ENCODE results near the gene TMPRSS3. TPM values are rescaled to one million over a fixed set of nuclear protein-coding genes. Genes with fewer than 3 reads are reported as not detected.

Gene TMPRSS3
- total RNA-seq, 1 donor from 2014 or later, result 1.7 TPM

- DNase-seq (ENCODE audit: low spot score), result no peak
Measured at GRCh38 chr21:42373908-42374455, 21.9 kb downstream of the TMPRSS3 start.

DNA sequence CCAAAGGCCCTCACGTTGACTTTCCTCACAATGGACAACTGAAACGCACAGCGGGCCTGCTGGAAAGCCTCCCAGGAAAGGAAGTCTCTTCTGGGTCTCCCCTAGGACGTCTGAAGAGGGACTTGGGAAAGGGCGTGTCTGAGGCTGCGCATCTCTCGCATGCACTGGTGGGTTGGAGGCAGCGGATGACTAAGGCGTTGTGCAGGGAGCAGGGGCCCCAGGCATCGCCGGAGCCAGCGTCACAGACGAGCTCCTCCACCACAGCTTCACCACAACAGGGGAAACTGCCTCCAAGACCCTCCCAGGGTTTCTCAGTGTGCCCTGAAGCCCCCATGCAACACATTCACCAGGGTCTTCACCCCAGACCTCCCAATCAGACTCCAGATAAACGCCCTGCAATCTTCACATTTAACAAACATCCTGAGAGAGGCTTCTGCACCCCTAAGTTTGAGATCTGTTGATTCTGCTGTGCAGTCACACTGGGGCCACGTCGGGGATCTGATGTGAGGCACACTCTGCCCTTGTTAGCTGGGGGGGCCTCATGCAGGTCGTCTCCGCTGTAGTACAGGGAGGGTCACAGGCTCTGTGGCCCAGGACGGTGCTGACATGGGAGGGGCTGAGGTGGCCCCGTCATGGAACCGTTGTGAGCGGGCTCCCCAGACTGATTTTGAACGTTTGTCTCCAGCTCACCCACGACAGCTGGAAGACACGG lies 22.5 kb downstream of the TMPRSS3 start:
- DNase-seq (ENCODE audit: low spot score), result no peak

- DNase-seq (ENCODE audit: low spot score), result no peak
Measured at GRCh38 chr21:42370894-42371654, 24.8 kb downstream of the TMPRSS3 start.

GRCh38 chr21:42369821-42370220 lies 26.0 kb downstream of the TMPRSS3 start:
- DNase-seq (ENCODE audit: low spot score), result no peak

DNA sequence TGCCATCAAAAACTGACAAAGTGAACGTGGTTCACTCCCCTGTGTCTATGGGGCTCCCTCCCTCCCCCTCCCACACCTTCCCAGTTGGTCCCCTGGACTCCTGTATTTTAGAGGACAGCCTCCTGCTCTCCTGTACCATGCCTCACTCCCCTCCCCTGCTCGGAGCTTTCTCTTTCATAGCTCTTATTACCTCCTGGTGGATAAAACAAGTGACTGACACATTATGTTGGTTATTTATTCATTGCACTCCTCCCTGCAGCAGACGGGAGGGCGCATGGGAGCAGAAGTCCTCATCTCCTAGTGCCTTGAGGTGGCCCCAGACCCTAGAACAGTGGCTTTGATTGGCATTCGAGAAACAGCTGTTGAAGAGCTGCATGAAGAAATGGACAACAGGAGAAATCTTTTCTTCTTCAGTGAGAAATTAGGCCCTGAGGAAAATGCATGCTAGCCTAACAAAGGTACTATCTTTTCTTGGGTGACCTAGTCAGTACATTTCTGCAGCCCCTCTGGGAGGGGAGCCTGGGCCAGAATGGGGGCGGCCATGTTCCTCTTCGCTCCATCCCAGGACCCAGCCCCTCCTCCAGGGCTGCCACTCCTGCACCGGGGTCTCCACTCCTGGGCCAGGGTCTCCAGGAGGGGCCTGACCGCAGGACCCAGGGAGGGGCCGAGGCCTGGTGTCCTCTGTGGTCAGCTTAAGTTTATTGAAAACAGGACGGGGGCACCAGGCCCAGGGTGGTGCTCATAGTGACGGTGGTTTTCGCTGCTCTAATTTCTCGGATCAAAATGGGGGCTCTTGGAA lies 28.3 kb downstream of the TMPRSS3 start:
- DNase-seq (ENCODE audit: low spot score), result no peak

- DNase-seq (ENCODE audit: low spot score), result no peak
Measured at GRCh38 chr21:42366292-42367010, 29.4 kb downstream of the TMPRSS3 start, which contains the start of gene TFF1. TSS of gene TFF1 (minus strand) at chr21:42366535. CDS start at chr21:42366495, 40 bp downstream.

GRCh38 chr21:42365770-42366169 lies 30.1 kb downstream of the TMPRSS3 start:
- no peak for DNase-seq (ENCODE audit: low spot score)

- no peak for DNase-seq (ENCODE audit: low spot score)
Measured at GRCh38 chr21:42364304-42364865, 31.5 kb downstream of the TMPRSS3 start.

DNA sequence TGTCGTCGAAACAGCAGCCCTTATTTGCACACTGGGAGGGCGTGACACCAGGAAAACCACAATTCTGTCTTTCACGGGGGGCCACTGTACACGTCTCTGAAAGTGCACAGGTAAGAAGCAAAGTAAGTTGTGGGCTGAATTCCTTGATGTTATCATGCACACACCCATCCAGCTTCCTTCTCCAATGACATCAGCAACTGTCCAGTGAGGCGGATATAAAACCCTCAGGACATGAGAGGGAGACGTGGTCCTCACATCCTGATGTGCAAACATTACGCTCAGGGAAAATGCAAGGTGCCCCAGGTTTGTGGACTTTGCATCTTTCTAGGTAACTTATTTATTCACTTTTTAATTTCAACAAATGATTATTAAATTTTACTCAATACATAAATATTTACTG lies 32.5 kb downstream of the TMPRSS3 start:
- DNase-seq (ENCODE audit: low spot score), result no peak

- no peak for DNase-seq (ENCODE audit: low spot score)
Measured at GRCh38 chr21:42362700-42363099, 33.2 kb downstream of the TMPRSS3 start.

DNA sequence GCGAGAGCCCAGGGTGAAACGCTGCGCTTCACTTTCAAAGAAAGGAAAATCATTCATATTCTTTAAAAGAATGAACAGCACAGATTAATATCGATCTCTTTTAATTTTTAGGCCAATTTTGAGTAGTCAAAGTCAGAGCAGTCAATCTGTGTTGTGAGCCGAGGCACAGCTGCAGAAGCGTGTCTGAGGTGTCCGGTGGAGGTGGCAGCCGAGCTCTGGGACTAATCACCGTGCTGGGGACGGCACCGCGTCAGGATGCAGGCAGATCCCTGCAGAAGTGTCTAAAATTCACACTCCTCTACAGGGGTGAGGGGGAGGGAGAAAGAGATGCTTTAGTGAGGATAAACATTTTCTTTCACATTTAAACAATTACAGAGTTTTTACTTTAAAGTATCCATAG lies 33.7 kb downstream of the TMPRSS3 start:
- DNase-seq (ENCODE audit: low spot score), result no peak

DNA sequence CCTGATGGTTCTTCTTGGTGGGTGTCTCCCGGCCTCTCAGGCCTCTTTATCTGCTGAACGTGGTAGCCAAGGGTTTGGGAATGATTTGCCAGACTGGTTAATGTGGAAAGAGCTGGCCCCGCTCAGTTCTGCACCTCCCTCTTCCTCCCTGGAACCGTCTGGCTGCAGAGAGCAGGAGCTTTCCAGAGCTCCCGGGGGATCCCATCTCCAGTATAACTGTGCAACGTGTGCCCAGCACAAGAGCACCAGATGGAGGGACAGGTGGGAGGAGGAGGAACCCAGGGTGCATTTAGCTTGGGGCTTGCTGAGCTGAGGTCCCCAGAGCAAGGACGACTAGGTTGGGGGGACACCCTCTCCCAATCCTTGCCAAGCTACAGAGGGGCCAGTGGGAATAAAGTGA lies 34.6 kb downstream of the TMPRSS3 start:
- no peak for DNase-seq (ENCODE audit: low spot score)

- DNase-seq (ENCODE audit: low spot score), result no peak
Measured at GRCh38 chr21:42360317-42360716, 35.5 kb downstream of the TMPRSS3 start.

GRCh38 chr21:42358937-42359336 lies 36.9 kb downstream of the TMPRSS3 start:
- DNase-seq (ENCODE audit: low spot score), result no peak

DNA sequence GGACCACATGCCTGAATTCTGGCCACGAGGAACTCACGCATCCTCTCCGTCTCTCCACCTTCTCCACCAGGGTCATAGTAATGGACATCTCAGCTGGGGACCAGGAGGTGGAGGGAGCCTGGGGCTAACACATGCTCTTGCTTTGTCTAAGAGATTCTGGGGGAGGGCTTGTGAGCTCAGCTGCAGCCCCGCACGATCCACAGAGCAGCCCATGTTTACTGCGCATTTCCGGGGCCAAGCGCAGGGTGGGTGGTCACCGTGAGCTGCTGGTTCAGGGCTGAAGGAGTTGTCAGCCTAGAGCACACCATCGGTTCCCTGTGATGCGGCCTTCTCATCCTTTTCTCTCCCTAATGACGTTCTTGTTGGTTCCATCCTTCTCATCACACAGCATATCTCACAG lies 37.6 kb downstream of the TMPRSS3 start:
- no peak for DNase-seq (ENCODE audit: low spot score)

DNA sequence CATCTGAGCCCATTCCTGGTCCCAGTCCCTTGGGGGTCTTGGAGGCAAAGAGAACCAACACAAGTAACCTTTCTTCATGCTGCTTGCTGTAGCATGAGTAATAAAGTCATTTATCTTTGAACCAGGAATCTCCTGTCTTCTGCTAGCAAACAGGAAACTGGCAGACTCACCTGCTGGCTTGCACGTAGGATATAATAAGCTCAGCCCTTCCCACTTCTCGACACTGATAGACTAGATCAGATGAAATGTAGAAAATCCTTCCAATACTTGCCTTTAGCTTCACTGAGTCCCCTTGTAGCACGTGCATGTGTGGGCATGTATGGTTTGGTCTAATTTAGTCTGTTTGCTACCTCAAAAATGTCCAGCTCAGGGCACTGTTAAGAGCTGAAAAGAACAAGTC lies 38.5 kb downstream of the TMPRSS3 start:
- no peak for DNase-seq (ENCODE audit: low spot score)

GRCh38 chr21:42356650-42357049 lies 39.2 kb downstream of the TMPRSS3 start:
- DNase-seq (ENCODE audit: low spot score), result no peak

GRCh38 chr21:42356046-42356445 lies 39.8 kb downstream of the TMPRSS3 start:
- DNase-seq (ENCODE audit: low spot score), result no peak

DNA sequence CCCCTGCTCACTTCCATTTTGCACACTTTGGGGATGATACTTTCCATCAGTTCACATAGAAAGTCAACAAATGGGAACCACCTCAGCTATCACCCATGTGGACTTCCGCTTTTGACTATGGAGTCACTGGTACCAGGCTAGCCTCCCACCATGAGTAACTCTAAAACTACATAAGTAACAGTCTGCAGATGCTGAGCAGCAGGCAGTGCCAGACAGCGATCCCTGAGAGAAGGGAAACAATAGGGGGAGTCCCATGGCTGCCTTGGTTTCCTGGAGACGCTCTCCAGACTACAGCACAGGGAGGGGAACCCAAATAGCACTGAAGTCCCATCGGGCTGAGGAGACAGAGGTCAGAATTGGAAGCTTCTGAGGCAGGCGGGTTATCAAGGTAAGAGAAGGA lies 42.2 kb downstream of the TMPRSS3 start:
- DNase-seq (ENCODE audit: low spot score), result no peak

DNA sequence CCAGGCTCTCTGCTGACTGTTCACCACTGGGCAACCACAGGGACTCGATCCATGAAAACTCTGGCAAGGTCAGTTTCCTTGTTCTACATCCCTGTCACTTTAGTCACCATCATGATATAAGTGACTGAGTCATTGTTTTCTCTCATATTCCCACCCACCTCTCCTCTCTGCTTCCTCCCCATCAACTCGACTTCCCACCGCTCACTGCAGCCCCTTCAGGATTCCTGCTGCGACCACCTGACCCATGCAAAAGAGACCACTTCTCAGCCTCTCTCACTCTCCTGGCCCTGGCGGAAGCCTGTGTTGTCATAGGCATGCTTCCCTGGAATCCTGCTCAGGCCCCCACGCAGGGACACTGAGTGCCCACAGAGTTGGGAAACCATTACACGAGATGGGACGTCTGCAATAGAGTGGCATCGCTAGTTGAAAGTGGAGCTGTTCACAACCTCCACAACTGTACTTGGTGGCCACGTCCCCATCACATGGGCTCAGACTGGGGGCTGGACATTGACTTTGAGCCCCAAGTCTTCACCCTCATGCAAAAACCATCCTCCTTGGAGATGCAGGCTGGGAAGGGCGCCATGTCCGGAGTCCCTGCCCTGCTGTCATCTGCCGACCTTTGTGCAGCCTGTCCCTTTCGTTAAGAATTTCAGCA lies 43.3 kb downstream of the TMPRSS3 start:
- no peak for DNase-seq (ENCODE audit: low spot score)

Data from ureter (tissue), 1 donor.